K562 (cell line): ENCODE data around the gene C14orf180. TPM values are rescaled to one million over a fixed set of nuclear protein-coding genes. Genes with fewer than 3 reads are reported as not detected.

Experiments
- ATAC-seq: fragments of 200-7000 bp; cut with Tn5 transposase; 3 replicates; pipeline ENCODE4 v1.9.1; 2020; ENCODE audit warnings: moderate library complexity
- BruUV-seq: library from RNA; stranded (reverse); fragments of 400-500 nt; replicated peaks from 2 replicates; lab custom pipeline; 2021; lab: Mats Ljungman, UMichigan
- CTCF ChIA-PET: fragments of 300-600 bp; formaldehyde crosslinking; extraction: SDS; loops from one replicate; lab custom pipeline; 2021; ENCODE audit warnings: low intra/inter-chr PET ratio; lab: Yijun Ruan, JAX
- POLR2A ChIA-PET: fragments of 300-600, 350-650 bp; sonication (Branson Sonifier 250); formaldehyde crosslinking; extraction: SDS; loops from one replicate; lab custom pipeline; 2021; ENCODE audit warnings: antibody characterized with exemption, inconsistent platforms; lab: Yijun Ruan, JAX
- DNase-seq, 4 experiments: peaks; one replicate each; pipeline versions ENCODE4 v3.0.0 to v3.0.0-alpha.2; 2011 to 2018; ENCODE audit warnings: low spot score in 3 of 4, mixed read lengths in 3 of 4; ENCODE audit errors: extremely low read depth in 1 of 4
- FAIRE-seq: peaks from 2 replicates; lab custom pipeline; 2011; peaks lifted over from hg19 to GRCh38; lab: Jason Lieb, UNC
- H2AFZ ChIP-seq: 2 replicates; pipeline ENCODE4 v1.6.0; 2011; ENCODE audit warnings: low read depth, low read length, control low read depth, inconsistent platforms
- H3K27ac ChIP-seq: fragments of 200-600 bp; 3 replicates; pipeline ENCODE4 v1.8.0; 2011; ENCODE audit warnings: low read depth, mild to moderate bottlenecking, control low read depth, inconsistent platforms, low read length, moderate library complexity, mixed read lengths; ENCODE audit errors: extremely low read depth
- H3K27me3 ChIP-seq, 2 experiments: fragments of 300-600 bp in 1 of 2; 2 replicates in 1 of 2; 3 replicates in 1 of 2; pipeline versions ENCODE4 v1.6.0 to v1.8.0; 2011; ENCODE audit warnings: inconsistent platforms in 2 of 2, low read length in 2 of 2, mild to moderate bottlenecking in 1 of 2, mixed read lengths in 1 of 2, moderate library complexity in 1 of 2; ENCODE audit not compliant: control insufficient read depth in 2 of 2, insufficient read depth in 2 of 2
- H3K36me3 ChIP-seq: fragments of 300-600 bp; 3 replicates; pipeline ENCODE4 v1.8.0; 2011; ENCODE audit warnings: mild to moderate bottlenecking, low read length, inconsistent platforms; ENCODE audit not compliant: control insufficient read depth, insufficient read depth
- H3K4me1 ChIP-seq, 2 experiments: fragments of 200-600 bp in 1 of 2; replicated peaks in 1 of 2; 2 replicates in 1 of 2; 3 replicates in 1 of 2; pipeline versions ENCODE4 v1.5.1 to v1.8.0; 2011; ENCODE audit warnings: inconsistent platforms in 2 of 2, low read length in 2 of 2, mild to moderate bottlenecking in 1 of 2, mixed read lengths in 1 of 2, moderate library complexity in 1 of 2; ENCODE audit not compliant: control insufficient read depth in 2 of 2, insufficient read depth in 2 of 2
- H3K4me2 ChIP-seq: 2 replicates; pipeline ENCODE4 v1.6.1; 2011; ENCODE audit warnings: low read length, control low read depth, inconsistent platforms, mixed read lengths; ENCODE audit not compliant: insufficient read depth
- H3K4me3 ChIP-seq: fragments of 200-600 bp; sonication (generic), shearing (Covaris generic); 2 replicates; pipeline ENCODE4 v1.5.1; 2016; ENCODE audit warnings: control low read depth, inconsistent platforms
- H3K79me2 ChIP-seq: fragments of 200-600 bp; 3 replicates; pipeline ENCODE4 v1.8.0; 2011; ENCODE audit warnings: low read length, inconsistent platforms; ENCODE audit not compliant: control insufficient read depth, insufficient read depth
- H3K9ac ChIP-seq, 2 experiments: 2 replicates each; pipeline versions ENCODE4 v1.6.0 to v1.6.1; 2011; ENCODE audit warnings: low read depth in 2 of 2, low read length in 2 of 2, control low read depth in 1 of 2, inconsistent platforms in 1 of 2, mild to moderate bottlenecking in 1 of 2, mixed read lengths in 1 of 2; ENCODE audit not compliant: insufficient read depth in 1 of 2
- H3K9me1 ChIP-seq: one replicate; pipeline ENCODE4 v1.6.0; 2011; ENCODE audit warnings: inconsistent platforms, mild to moderate bottlenecking, low read length, moderate library complexity; ENCODE audit not compliant: control insufficient read depth, insufficient read depth
- H3K9me3 ChIP-seq: replicated peaks from 2 replicates; pipeline ENCODE4 v1.5.1; 2011; ENCODE audit warnings: low read depth, low read length, inconsistent platforms; ENCODE audit not compliant: control insufficient read depth, insufficient read depth
- H4K20me1 ChIP-seq: replicated peaks from 2 replicates; pipeline ENCODE4 v1.6.1; 2011; ENCODE audit warnings: low read length, inconsistent platforms, mixed read lengths; ENCODE audit not compliant: control insufficient read depth, insufficient read depth
- CEBPZ ChIP-seq: fragments of 150-350 bp; IDR thresholded peaks from 2 replicates; pipeline ENCODE4 v1.6.1; 2014; ENCODE audit warnings: low read depth, mild to moderate bottlenecking, low read length, borderline replicate concordance
- NFIC ChIP-seq: fragments of 450-650 bp; IDR thresholded peaks from 2 replicates; pipeline ENCODE4 v1.6.1; 2017; ENCODE audit warnings: mild to moderate bottlenecking, inconsistent platforms
- NKRF ChIP-seq: fragments of 450-650 bp; IDR thresholded peaks from 2 replicates; pipeline ENCODE4 v1.6.1; 2016; ENCODE audit warnings: borderline replicate concordance
- TAL1 ChIP-seq: fragments of 450-650 bp; IDR thresholded peaks from 2 replicates; pipeline ENCODE4 v1.6.1; 2016; ENCODE audit warnings: mild to moderate bottlenecking
- TCF7 ChIP-seq: sonication (generic); IDR thresholded peaks from 2 replicates; pipeline ENCODE4 v1.6.1; 2016; ENCODE audit warnings: antibody characterized with exemption, borderline replicate concordance
- TCFL5 ChIP-seq: fragments of 250-450 bp; sonication (Bioruptor Pico); conservative IDR thresholded peaks from 2 replicates; pipeline ENCODE4 v1.6.1; 2021; ENCODE audit warnings: mild to moderate bottlenecking, moderate library complexity, matching md5 sums
- ZNF253 ChIP-seq: fragments of 250-450 bp; sonication (Bioruptor Pico); conservative IDR thresholded peaks from 2 replicates; pipeline ENCODE4 v1.6.1; 2021; ENCODE audit warnings: mild to moderate bottlenecking
- ZNF785 ChIP-seq: fragments of 250-450 bp; sonication (Bioruptor Pico); IDR thresholded peaks from 2 replicates; pipeline ENCODE4 v1.4.0; 2020; ENCODE audit warnings: mild to moderate bottlenecking
- WGBS: fragments of 100-300 bp; shearing (Covaris generic); methylation state at CpG from one replicate; pipeline ENCODE4 v1.1.6; 2016; ENCODE audit warnings: low coverage, mixed read lengths; ENCODE audit not compliant: insufficient coverage; ENCODE audit errors: missing lambda C conversion rate; 5-methylcytosine and 5-hydroxymethylcytosine counted together
- in situ Hi-C: fragments of 300-500 bp; cut with MboI; formaldehyde crosslinking; loops from 4 replicates; pipeline ENCODE4 v1.15.0; 2018; ENCODE audit warnings: inconsistent platforms, mixed read lengths
- intact Hi-C: fragments of 100-400 bp; cut with micrococcal nuclease; formaldehyde crosslinking; loops from 2 replicates; pipeline ENCODE4 v1.14.2; 2022
- polyA plus RNA-seq, 8 experiments: library from polyadenylated mRNA; depleted of rRNA in 4 of 8; stranded (reverse) in 5 of 8; unstranded in 3 of 8; fragments of >200 nt; fragmentation: Nextera tagmentation in 2 of 8; fragmentation: Illumina TruSeq in 1 of 8; extraction: Ambion mirVana in 2 of 8; extraction: Trizol in 1 of 8; gene quantifications; 2 replicates each; pipeline versions ENCODE4 v1.2.1 to v1.2.3, GENCODE V29; 2011 to 2014; ENCODE audit warnings: inconsistent platforms in 1 of 8, missing spikeins in 1 of 8
- total RNA-seq, 7 experiments: library from RNA; depleted of rRNA in 6 of 7; stranded (reverse); fragments of >200 nt in 6 of 7; fragmentation: Illumina TruSeq in 2 of 7; extraction: Trizol in 2 of 7; gene quantifications; 2 replicates each; pipeline versions ENCODE4 v1.2.1 to v1.2.3, GENCODE V29; 2011 to 2021; ENCODE audit warnings: low replicate concordance in 1 of 7
- TF ChIP-seq, protein P1 (sequence below): fragments of 450-650 bp; formaldehyde crosslinking; IDR thresholded peaks from 2 replicates; pipeline ENCODE4 v1.4.0; 2022; ENCODE audit warnings: missing genetic modification characterization
- TF ChIP-seq, protein P2 (sequence below): fragments of 450-650 bp; IDR thresholded peaks from 2 replicates; pipeline ENCODE4 v1.7.1; 2018; ENCODE audit warnings: mild to moderate bottlenecking, low read depth; ENCODE audit not compliant: partially characterized antibody

Gene C14orf180
- total and polyA plus RNA-seq, 9 of the 15 experiments (the other 6 are each of a cell fraction or from before 2014, with no cell fraction given), result not detected

DNA sequence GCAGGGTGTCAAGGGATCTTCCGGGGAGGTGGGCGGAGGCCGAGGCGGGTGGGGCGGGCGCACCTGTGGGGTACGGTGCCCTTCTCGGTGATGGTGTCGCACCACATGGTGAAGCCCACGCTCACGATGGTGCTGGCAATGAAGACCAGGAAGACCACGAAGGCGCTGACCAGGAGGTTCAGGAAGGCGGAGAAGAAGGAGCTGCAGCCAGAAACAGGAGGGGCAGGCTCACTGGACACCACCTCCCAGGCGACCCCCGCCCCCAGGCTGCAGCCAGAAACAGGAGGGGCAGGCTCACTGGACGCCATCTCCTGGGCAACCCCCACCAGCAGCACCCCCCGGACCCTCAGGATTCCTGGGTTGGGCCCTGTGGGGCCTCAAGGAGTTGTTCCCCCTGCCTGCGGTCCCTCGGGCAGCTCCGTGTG lies 17.4 kb downstream of the C14orf180 start (continued):
- TF ChIP-seq, protein P1, sequence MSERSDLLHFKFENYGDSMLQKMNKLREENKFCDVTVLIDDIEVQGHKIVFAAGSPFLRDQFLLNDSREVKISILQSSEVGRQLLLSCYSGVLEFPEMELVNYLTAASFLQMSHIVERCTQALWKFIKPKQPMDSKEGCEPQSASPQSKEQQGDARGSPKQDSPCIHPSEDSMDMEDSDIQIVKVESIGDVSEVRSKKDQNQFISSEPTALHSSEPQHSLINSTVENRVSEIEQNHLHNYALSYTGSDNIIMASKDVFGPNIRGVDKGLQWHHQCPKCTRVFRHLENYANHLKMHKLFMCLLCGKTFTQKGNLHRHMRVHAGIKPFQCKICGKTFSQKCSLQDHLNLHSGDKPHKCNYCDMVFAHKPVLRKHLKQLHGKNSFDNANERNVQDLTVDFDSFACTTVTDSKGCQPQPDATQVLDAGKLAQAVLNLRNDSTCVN (CRISPR knock-in tag), result no peak
- TF ChIP-seq TCF7 (no peak), TCFL5 (CRISPR knock-in tag) (no peak)
- TF ChIP-seq, protein P2, sequence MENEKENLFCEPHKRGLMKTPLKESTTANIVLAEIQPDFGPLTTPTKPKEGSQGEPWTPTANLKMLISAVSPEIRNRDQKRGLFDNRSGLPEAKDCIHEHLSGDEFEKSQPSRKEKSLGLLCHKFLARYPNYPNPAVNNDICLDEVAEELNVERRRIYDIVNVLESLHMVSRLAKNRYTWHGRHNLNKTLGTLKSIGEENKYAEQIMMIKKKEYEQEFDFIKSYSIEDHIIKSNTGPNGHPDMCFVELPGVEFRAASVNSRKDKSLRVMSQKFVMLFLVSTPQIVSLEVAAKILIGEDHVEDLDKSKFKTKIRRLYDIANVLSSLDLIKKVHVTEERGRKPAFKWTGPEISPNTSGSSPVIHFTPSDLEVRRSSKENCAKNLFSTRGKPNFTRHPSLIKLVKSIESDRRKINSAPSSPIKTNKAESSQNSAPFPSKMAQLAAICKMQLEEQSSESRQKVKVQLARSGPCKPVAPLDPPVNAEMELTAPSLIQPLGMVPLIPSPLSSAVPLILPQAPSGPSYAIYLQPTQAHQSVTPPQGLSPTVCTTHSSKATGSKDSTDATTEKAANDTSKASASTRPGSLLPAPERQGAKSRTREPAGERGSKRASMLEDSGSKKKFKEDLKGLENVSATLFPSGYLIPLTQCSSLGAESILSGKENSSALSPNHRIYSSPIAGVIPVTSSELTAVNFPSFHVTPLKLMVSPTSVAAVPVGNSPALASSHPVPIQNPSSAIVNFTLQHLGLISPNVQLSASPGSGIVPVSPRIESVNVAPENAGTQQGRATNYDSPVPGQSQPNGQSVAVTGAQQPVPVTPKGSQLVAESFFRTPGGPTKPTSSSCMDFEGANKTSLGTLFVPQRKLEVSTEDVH, result no peak

- Histone ChIP-seq H3K27me3 (peaks cover 0 to 12% of the 10 kb centered on the region in 2 experiments; a peak in 2 of 5 replicates), H3K4me1 (no peaks in the 10 kb centered on the region; a peak in 1 of 5 replicates), H3K79me2 (no peaks in the 10 kb centered on the region), H3K9me1 (no peaks in the 10 kb centered on the region), H4K20me1 (peaks cover 3% of the 10 kb centered on the region; the same call in 1 of the 2 replicates), H3K4me2 (no peak overlapping the region), H3K9me3 (no peaks in the 10 kb centered on the region), H3K27ac (no peak overlapping the region), H3K4me3 (no peak overlapping the region), H3K9ac (no peak overlapping the region), H3K36me3 (no peaks in the 10 kb centered on the region), H2AFZ (no peak overlapping the region)
- ChIA-PET CTCF (no interaction called here), POLR2A (no interaction called here)
- intact Hi-C loops (no loop called here), in situ Hi-C loops (no loop called here)
- WGBS, result 2% methylated on average over 6 of the region's 11 CpGs
- ATAC-seq (no peak), FAIRE-seq (no peak), DNase-seq (no peak)
- BruUV-seq, result no TSS peak
- TF ChIP-seq NFIC (no peak), TAL1 (no peak), CEBPZ (no peak), ZNF785 (CRISPR knock-in tag) (no peak), ZNF253 (CRISPR knock-in tag) (no peak), NKRF (no peak)
Measured at GRCh38 chr14:104597576-104597975, 18.0 kb downstream of the C14orf180 start.
